ENCODE measurements around the gene SLC46A3.

- TF ChIP-seq CTCF (conservative IDR thresholded peaks at IDR 0.05; ENCODE audit: low read depth, low read length) (no peak), EZH2 (IDR thresholded peaks at IDR 0.05; ENCODE audit: low read length, unreplicated experiment) (no peak), EZH2phosphoT487 (IDR thresholded peaks at IDR 0.05; ENCODE audit: borderline replicate concordance, low read length) (no peak)
Measured at GRCh38 chr13:28666897-28667488, 51.8 kb downstream of the SLC46A3 start.

Data from PC-3 (cell line).